ENCODE data around the gene QRICH2. TPM values are rescaled to one million over a fixed set of nuclear protein-coding genes. Genes with fewer than 3 reads are reported as not detected.

Gene QRICH2
- polyA plus RNA-seq, 2 donors = 2.1 to 5.6 TPM

- H3K4me3 ChIP-seq (ENCODE audit: low read depth in 1 of 2, low read length in 2 of 2) = no peak overlapping the region
- H3K9me3 ChIP-seq (ENCODE audit: control insufficient read depth in 2 of 2, insufficient read depth in 1 of 2, low read depth in 1 of 2, low read length in 1 of 2) = no peaks in the 10 kb centered on the region
- peaks cover 3 to 17% of the 10 kb centered on the region in 2 donors for H3K4me1 ChIP-seq (ENCODE audit: control insufficient read depth in 2 of 2, insufficient read depth in 2 of 2, low read length in 1 of 2)
- peaks cover 0 to 4% of the 10 kb centered on the region in 2 donors for H3K36me3 ChIP-seq (ENCODE audit: control insufficient read depth in 2 of 2, insufficient read depth in 2 of 2, low read length in 1 of 2)
- H3K27ac ChIP-seq (ENCODE audit: low read depth in 2 of 2, low read length in 1 of 2) = no peak overlapping the region
- 54 to 59% methylated on average over 28 of the region's 28 CpGs for WGBS, 2 donors
- no peaks in the 10 kb centered on the region for H3K27me3 ChIP-seq (ENCODE audit: control insufficient read depth in 1 of 2, insufficient read depth in 2 of 2, low read length in 2 of 2)
Measured at GRCh38 chr17:76278952-76279741, 28.9 kb downstream of the QRICH2 start.

- no peaks in the 10 kb centered on the region for H3K9me3 ChIP-seq (ENCODE audit: control insufficient read depth in 2 of 2, insufficient read depth in 1 of 2, low read depth in 1 of 2, low read length in 1 of 2)
- peaks cover 0 to 4% of the 10 kb centered on the region in 2 donors for H3K36me3 ChIP-seq (ENCODE audit: control insufficient read depth in 2 of 2, insufficient read depth in 2 of 2, low read length in 1 of 2)
- WGBS, 2 donors = 79% methylated on average over 19 of the region's 19 CpGs
- no peak overlapping the region for H3K27ac ChIP-seq (ENCODE audit: low read depth in 2 of 2, low read length in 1 of 2)
- peaks cover 3 to 17% of the 10 kb centered on the region in 2 donors for H3K4me1 ChIP-seq (ENCODE audit: control insufficient read depth in 2 of 2, insufficient read depth in 2 of 2, low read length in 1 of 2)
- no peak overlapping the region for H3K4me3 ChIP-seq (ENCODE audit: low read depth in 1 of 2, low read length in 2 of 2)
- H3K27me3 ChIP-seq (ENCODE audit: control insufficient read depth in 1 of 2, insufficient read depth in 2 of 2, low read length in 2 of 2) = no peaks in the 10 kb centered on the region
Measured at GRCh38 chr17:76278268-76278908, 29.7 kb downstream of the QRICH2 start.

GRCh38 chr17:76277300-76278267 is 30.5 kb downstream of the QRICH2 start:
- Histone ChIP-seq H3K27ac (ENCODE audit: low read depth in 2 of 2, low read length in 1 of 2) (peak overlapping the region in 1 of 2 donors; percentile 39), H3K4me3 (ENCODE audit: low read depth in 1 of 2, low read length in 2 of 2) (no peak overlapping the region), H3K36me3 (ENCODE audit: control insufficient read depth in 2 of 2, insufficient read depth in 2 of 2, low read length in 1 of 2) (peaks cover 0 to under 1% of the 10 kb centered on the region in 2 donors), H3K9me3 (ENCODE audit: control insufficient read depth in 2 of 2, insufficient read depth in 1 of 2, low read depth in 1 of 2, low read length in 1 of 2) (no peaks in the 10 kb centered on the region), H3K27me3 (ENCODE audit: control insufficient read depth in 1 of 2, insufficient read depth in 2 of 2, low read length in 2 of 2) (no peaks in the 10 kb centered on the region), H3K4me1 (ENCODE audit: control insufficient read depth in 2 of 2, insufficient read depth in 2 of 2, low read length in 1 of 2) (peaks cover 3 to 24% of the 10 kb centered on the region in 2 donors)
- 76 to 82% methylated on average over 31 of the region's 31 CpGs for WGBS, 2 donors

- no peaks in the 10 kb centered on the region for H3K9me3 ChIP-seq (ENCODE audit: control insufficient read depth in 2 of 2, insufficient read depth in 1 of 2, low read depth in 1 of 2, low read length in 1 of 2)
- no peaks in the 10 kb centered on the region for H3K27me3 ChIP-seq (ENCODE audit: control insufficient read depth in 1 of 2, insufficient read depth in 2 of 2, low read length in 2 of 2)
- WGBS, 2 donors = 69 to 76% methylated on average over 19 of the region's 19 CpGs
- peak overlapping the region in 1 of 2 donors; percentile 39 for H3K27ac ChIP-seq (ENCODE audit: low read depth in 2 of 2, low read length in 1 of 2)
- no peak overlapping the region for H3K4me3 ChIP-seq (ENCODE audit: low read depth in 1 of 2, low read length in 2 of 2)
- no peaks in the 10 kb centered on the region for H3K36me3 ChIP-seq (ENCODE audit: control insufficient read depth in 2 of 2, insufficient read depth in 2 of 2, low read length in 1 of 2)
- peaks cover 5 to 32% of the 10 kb centered on the region in 2 donors for H3K4me1 ChIP-seq (ENCODE audit: control insufficient read depth in 2 of 2, insufficient read depth in 2 of 2, low read length in 1 of 2)
Measured at GRCh38 chr17:76276461-76277299, 31.4 kb downstream of the QRICH2 start.

- Histone ChIP-seq H3K4me3 (ENCODE audit: low read depth in 1 of 2, low read length in 2 of 2) (no peak overlapping the region), H3K4me1 (ENCODE audit: control insufficient read depth in 2 of 2, insufficient read depth in 2 of 2, low read length in 1 of 2) (peaks cover 6 to 34% of the 10 kb centered on the region in 2 donors), H3K9me3 (ENCODE audit: control insufficient read depth in 2 of 2, insufficient read depth in 1 of 2, low read depth in 1 of 2, low read length in 1 of 2) (no peaks in the 10 kb centered on the region), H3K27me3 (ENCODE audit: control insufficient read depth in 1 of 2, insufficient read depth in 2 of 2, low read length in 2 of 2) (no peaks in the 10 kb centered on the region), H3K36me3 (ENCODE audit: control insufficient read depth in 2 of 2, insufficient read depth in 2 of 2, low read length in 1 of 2) (no peaks in the 10 kb centered on the region), H3K27ac (ENCODE audit: low read depth in 2 of 2, low read length in 1 of 2) (no peak overlapping the region)
- whole genome bisulfite sequencing, 2 donors = 84 to 85% methylated on average over 11 of the region's 11 CpGs
Measured at GRCh38 chr17:76276069-76276431, 32.0 kb downstream of the QRICH2 start.

GRCh38 chr17:76275382-76276068 is 32.6 kb downstream of the QRICH2 start:
- 85 to 89% methylated on average over 22 of the region's 22 CpGs for WGBS, 2 donors
- Histone ChIP-seq H3K36me3 (ENCODE audit: control insufficient read depth in 2 of 2, insufficient read depth in 2 of 2, low read length in 1 of 2) (peaks cover 0 to 4% of the 10 kb centered on the region in 2 donors), H3K27me3 (ENCODE audit: control insufficient read depth in 1 of 2, insufficient read depth in 2 of 2, low read length in 2 of 2) (no peaks in the 10 kb centered on the region), H3K4me1 (ENCODE audit: control insufficient read depth in 2 of 2, insufficient read depth in 2 of 2, low read length in 1 of 2) (peaks cover 6 to 37% of the 10 kb centered on the region in 2 donors), H3K4me3 (ENCODE audit: low read depth in 1 of 2, low read length in 2 of 2) (no peak overlapping the region), H3K27ac (ENCODE audit: low read depth in 2 of 2, low read length in 1 of 2) (no peak overlapping the region), H3K9me3 (ENCODE audit: control insufficient read depth in 2 of 2, insufficient read depth in 1 of 2, low read depth in 1 of 2, low read length in 1 of 2) (no peaks in the 10 kb centered on the region)

- no peak overlapping the region for H3K4me3 ChIP-seq (ENCODE audit: low read depth in 1 of 2, low read length in 2 of 2)
- peaks cover 6 to 40% of the 10 kb centered on the region in 2 donors for H3K4me1 ChIP-seq (ENCODE audit: control insufficient read depth in 2 of 2, insufficient read depth in 2 of 2, low read length in 1 of 2)
- peak overlapping the region; percentile 0 to 20 for H3K27ac ChIP-seq (ENCODE audit: low read depth in 2 of 2, low read length in 1 of 2)
- H3K9me3 ChIP-seq (ENCODE audit: control insufficient read depth in 2 of 2, insufficient read depth in 1 of 2, low read depth in 1 of 2, low read length in 1 of 2) = no peaks in the 10 kb centered on the region
- H3K27me3 ChIP-seq (ENCODE audit: control insufficient read depth in 1 of 2, insufficient read depth in 2 of 2, low read length in 2 of 2) = no peaks in the 10 kb centered on the region
- 66 to 67% methylated on average over 21 of the region's 21 CpGs for WGBS, 2 donors
- peaks cover 0 to 4% of the 10 kb centered on the region in 2 donors for H3K36me3 ChIP-seq (ENCODE audit: control insufficient read depth in 2 of 2, insufficient read depth in 2 of 2, low read length in 1 of 2)
Measured at GRCh38 chr17:76274112-76274956, 33.7 kb downstream of the QRICH2 start.
